ENCODE data around the gene KRTAP5-5.
"Not testable (repeated sequence)": the region's sequence is repeated elsewhere in the genome, so short reads cannot be mapped to it uniquely, and the experiment has no call there.

Gene KRTAP5-5, protein sequence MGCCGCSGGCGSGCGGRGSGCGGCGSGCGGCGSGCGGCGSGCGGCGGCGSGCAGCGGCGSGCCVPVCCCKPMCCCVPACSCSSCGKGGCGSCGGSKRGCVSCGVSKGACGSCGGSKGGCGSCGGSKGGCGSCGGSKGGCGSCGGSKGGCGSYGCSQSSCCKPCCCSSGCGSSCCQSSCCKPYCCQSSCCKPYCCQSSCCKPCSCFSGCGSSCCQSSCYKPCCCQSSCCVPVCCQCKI

GRCh38 chr11:1629326-1630185 lies at the start of gene KRTAP5-5:
Gene KRTAP5-5 (plus strand): TSS chr11:1629775. CDS start chr11:1629841, 66 bp downstream.
- DNase-seq: no peak

DNA sequence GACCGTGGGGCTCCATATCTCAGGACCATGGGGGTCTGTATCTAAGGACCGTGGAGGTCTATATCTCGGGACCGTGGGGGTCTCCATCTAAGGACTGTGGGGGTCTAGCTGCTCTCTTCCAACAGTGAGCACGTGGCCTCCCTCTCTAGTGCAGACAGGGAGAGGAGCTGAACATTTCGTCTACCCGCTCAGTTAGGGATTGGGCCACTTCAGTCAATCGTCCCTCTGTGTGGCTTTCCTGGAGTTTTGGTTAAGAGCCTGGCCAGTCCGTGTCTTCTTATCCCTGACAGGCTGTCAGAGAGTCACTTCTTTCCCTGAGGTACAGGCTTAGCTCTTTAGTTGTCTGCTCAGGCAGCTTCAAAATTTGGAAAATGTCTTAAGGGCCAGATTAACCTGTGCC lies 47.6 kb upstream of the KRTAP5-5 start:
- DNase-seq: no peak

- not testable (repeated sequence) for DNase-seq
Measured at GRCh38 chr11:1582909-1583308, 46.7 kb upstream of the KRTAP5-5 start.

- not testable (repeated sequence) for DNase-seq
Measured at GRCh38 chr11:1584661-1585370, 44.8 kb upstream of the KRTAP5-5 start, which contains the start of gene KRTAP5-1. Gene KRTAP5-1 (minus strand): TSS chr11:1585283. CDS start chr11:1585249, 34 bp downstream.

- DNase-seq: no peak
Measured at GRCh38 chr11:1586699-1587098, 42.9 kb upstream of the KRTAP5-5 start.

GRCh38 chr11:1589191-1589963 lies 40.2 kb upstream of the KRTAP5-5 start:
- DNase-seq: peak; percentile 76 to 88 (median 87)

- no peak for DNase-seq
Measured at GRCh38 chr11:1589996-1590395, 39.6 kb upstream of the KRTAP5-5 start.

GRCh38 chr11:1592628-1593027 lies 36.9 kb upstream of the KRTAP5-5 start:
- DNase-seq: no peak

DNA sequence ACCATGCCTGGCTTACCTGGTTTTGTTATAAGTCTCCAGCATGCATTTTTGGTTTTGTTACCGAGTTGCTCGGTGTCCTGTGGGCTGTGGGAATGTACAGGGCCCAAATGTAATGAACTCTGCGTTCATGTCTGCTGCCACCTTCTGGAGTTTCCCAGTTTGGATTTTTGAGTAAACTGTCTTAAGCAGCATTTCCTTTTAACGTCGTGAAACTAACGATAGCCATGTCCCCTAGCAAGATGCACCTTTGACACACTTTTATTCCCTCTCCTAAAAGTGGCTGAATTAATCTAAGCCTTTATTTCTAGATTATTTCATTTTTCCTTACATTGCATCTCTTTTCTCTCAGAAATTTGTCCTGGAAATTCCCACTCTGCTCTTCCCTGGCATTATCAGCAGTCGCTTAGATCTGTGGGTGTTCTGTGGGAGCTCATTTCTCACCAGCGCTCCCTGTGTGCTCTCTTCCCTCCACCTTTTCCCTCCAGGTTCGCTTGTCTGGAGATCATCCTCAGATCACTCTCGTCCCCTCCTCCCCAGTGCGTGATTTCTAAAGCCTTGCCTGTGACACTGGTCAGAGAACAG lies 33.5 kb upstream of the KRTAP5-5 start:
- DNase-seq: not testable (repeated sequence)

GRCh38 chr11:1596576-1597121 lies 32.9 kb upstream of the KRTAP5-5 start:
- not testable (repeated sequence) for DNase-seq

- no peak for DNase-seq
Measured at GRCh38 chr11:1597331-1597993, 32.1 kb upstream of the KRTAP5-5 start.

- DNase-seq: no peak
Measured at GRCh38 chr11:1597994-1598380, 31.6 kb upstream of the KRTAP5-5 start, which contains the start of gene KRTAP5-2. Gene KRTAP5-2 (minus strand): TSS chr11:1598294. CDS start chr11:1598250, 44 bp downstream.

DNA sequence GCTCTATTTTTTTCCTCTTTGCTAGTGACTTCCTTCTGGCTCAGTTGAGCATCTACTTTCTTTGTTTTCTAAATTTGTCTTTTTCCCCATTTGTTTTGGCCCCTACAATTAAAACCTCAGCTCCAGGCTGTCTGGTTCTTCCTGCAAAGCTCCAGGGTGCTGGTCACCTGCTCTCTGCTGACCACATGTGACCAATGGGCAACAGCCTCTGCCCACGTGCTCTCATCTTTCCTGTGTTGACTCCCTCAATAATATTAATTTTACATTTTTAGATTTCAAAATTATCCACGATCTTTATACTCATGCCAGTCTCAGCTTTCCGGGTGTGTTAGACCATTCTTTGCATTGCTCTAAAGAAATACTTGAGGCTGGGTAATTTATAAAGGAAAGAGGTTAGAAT lies 31.2 kb upstream of the KRTAP5-5 start:
- not testable (repeated sequence) for DNase-seq

DNA sequence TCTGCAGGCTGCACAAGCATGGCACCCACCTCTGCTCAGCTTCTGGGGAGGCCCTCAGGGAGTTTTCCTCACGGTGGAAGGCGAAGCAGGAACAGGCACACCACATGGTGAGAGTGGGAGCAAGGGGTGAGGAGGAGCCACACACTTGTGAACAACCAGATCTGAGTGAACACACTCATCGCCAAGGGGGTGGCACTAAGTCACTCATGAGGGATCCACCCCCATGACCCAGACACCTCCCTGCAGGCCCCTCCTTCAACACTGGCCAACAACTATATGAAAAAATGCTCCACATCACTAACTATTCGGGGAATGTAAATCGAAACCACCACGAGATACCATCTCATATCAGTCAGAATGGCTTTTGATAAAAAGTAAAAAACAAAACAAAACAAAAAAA lies 30.8 kb upstream of the KRTAP5-5 start:
- DNase-seq: no peak

GRCh38 chr11:1600626-1601025 lies 28.9 kb upstream of the KRTAP5-5 start:
- DNase-seq: no peak

DNA sequence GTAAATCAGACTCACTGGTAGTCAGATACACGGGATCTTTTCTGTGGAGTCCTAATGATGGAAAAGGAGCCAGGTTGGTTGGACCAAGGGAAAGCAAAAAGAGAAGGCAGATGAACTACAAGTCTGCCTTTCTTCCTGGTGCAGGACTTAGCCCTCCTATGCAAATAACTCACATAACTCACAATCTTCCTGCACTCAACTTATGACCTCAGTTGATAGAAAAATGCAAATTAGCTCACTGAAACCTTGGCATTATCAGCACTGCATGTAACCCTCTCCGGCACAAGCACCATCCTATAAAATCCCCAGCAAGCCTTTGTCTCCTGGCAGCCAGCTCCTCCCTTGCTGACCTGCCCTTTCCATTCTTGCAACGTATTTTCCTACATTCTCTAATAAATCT lies 27.9 kb upstream of the KRTAP5-5 start:
- DNase-seq: not testable (repeated sequence)

GRCh38 chr11:1603629-1604028 lies 25.9 kb upstream of the KRTAP5-5 start:
- no peak for DNase-seq

DNA sequence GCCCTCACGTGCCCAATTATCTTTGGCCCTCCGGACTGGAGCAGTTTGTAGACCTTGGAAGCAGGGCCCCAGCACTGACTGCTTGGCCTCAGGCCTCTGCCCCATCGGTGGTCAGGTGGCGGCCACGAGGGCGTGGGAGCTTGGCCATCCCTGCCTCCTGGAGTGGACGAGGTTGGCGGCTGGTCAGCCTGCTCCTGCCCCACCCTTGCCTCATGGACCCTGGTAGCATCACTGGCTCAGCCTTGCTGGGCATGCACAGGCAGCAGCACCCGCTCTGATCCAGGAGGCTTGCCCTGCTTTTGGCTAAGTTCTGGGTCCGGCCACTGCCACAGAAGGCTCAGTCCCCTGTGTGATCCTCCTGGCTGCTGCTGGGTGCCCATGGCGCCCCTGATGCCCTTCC lies 25.4 kb upstream of the KRTAP5-5 start:
- DNase-seq: no peak

GRCh38 chr11:1604711-1605110 lies 24.9 kb upstream of the KRTAP5-5 start:
- no peak for DNase-seq

- DNase-seq: not testable (repeated sequence)
Measured at GRCh38 chr11:1605923-1606322, 23.7 kb upstream of the KRTAP5-5 start.
